Measurements from ENCODE around the gene SPAG8. TPM values are rescaled to one million over a fixed set of nuclear protein-coding genes. Genes with fewer than 3 reads are reported as not detected.

SPAG8 gene
- total and polyA plus RNA-seq, 10 of the 15 experiments (the other 5 are each of a cell fraction or from before 2014, with no cell fraction given), result 0.40 to 1.1 (median 0.72) TPM

DNA sequence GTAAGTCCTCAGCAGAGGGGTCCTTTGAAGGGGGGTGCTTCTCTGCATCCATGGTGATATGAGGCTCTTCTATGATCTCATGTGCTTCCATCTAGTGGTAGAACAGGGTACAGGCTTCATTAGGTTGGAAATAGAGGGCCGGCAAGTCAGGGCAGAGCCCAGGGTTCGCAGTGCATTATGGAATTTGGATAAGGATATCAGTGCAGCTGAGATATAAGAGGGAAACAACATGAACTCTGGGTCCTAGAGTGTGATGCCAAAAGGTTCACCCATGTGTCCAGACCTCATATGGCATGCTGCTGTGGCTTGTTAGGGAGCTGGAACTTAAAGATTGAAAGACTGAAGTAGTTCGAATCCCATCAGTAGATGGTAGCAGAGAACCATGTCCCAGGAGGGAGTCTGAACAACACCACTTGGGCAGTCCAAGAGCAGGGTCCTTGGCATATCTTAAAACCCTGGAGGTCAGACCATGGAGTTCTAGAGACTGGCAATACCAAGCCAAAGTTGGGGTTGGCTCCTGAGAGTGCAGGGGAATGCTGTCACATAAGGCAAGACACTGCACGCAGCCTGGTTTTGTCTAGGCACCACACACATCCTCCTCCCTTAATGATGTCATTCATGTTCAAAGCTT, 14.1 kb upstream of the SPAG8 start (continued):
- TF ChIP-seq, protein P1, sequence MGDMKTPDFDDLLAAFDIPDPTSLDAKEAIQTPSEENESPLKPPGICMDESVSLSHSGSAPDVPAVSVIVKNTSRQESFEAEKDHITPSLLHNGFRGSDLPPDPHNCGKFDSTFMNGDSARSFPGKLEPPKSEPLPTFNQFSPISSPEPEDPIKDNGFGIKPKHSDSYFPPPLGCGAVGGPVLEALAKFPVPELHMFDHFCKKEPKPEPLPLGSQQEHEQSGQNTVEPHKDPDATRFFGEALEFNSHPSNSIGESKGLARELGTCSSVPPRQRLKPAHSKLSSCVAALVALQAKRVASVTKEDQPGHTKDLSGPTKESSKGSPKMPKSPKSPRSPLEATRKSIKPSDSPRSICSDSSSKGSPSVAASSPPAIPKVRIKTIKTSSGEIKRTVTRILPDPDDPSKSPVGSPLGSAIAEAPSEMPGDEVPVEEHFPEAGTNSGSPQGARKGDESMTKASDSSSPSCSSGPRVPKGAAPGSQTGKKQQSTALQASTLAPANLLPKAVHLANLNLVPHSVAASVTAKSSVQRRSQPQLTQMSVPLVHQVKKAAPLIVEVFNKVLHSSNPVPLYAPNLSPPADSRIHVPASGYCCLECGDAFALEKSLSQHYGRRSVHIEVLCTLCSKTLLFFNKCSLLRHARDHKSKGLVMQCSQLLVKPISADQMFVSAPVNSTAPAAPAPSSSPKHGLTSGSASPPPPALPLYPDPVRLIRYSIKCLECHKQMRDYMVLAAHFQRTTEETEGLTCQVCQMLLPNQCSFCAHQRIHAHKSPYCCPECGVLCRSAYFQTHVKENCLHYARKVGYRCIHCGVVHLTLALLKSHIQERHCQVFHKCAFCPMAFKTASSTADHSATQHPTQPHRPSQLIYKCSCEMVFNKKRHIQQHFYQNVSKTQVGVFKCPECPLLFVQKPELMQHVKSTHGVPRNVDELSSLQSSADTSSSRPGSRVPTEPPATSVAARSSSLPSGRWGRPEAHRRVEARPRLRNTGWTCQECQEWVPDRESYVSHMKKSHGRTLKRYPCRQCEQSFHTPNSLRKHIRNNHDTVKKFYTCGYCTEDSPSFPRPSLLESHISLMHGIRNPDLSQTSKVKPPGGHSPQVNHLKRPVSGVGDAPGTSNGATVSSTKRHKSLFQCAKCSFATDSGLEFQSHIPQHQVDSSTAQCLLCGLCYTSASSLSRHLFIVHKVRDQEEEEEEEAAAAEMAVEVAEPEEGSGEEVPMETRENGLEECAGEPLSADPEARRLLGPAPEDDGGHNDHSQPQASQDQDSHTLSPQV (IDR thresholded peaks at IDR 0.05), result no peak
- no peak for TF ChIP-seq ETV6 (conservative IDR thresholded peaks at IDR 0.05 in 1 of 2, IDR thresholded peaks at IDR 0.05 in 1 of 2; ENCODE audit: borderline replicate concordance in 1 of 2, low read depth in 1 of 2)
- TF ChIP-seq ZBTB33 (IDR thresholded peaks at IDR 0.05), result 0 out of 2 replicates have a peak, but pooled peaks have one; percentile 22
- TF ChIP-seq YY1 (IDR thresholded peaks at IDR 0.05; ENCODE audit: low read depth, low read length), result peak; percentile 40; the same call in 1 of the 2 replicates
- TF ChIP-seq, protein P2, sequence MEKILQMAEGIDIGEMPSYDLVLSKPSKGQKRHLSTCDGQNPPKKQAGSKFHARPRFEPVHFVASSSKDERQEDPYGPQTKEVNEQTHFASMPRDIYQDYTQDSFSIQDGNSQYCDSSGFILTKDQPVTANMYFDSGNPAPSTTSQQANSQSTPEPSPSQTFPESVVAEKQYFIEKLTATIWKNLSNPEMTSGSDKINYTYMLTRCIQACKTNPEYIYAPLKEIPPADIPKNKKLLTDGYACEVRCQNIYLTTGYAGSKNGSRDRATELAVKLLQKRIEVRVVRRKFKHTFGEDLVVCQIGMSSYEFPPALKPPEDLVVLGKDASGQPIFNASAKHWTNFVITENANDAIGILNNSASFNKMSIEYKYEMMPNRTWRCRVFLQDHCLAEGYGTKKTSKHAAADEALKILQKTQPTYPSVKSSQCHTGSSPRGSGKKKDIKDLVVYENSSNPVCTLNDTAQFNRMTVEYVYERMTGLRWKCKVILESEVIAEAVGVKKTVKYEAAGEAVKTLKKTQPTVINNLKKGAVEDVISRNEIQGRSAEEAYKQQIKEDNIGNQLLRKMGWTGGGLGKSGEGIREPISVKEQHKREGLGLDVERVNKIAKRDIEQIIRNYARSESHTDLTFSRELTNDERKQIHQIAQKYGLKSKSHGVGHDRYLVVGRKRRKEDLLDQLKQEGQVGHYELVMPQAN (conservative IDR thresholded peaks at IDR 0.05), result no peak
- no peak for TF ChIP-seq RFX5 (IDR thresholded peaks at IDR 0.05; ENCODE audit: low read depth, low read length)
- TF ChIP-seq, protein P3, sequence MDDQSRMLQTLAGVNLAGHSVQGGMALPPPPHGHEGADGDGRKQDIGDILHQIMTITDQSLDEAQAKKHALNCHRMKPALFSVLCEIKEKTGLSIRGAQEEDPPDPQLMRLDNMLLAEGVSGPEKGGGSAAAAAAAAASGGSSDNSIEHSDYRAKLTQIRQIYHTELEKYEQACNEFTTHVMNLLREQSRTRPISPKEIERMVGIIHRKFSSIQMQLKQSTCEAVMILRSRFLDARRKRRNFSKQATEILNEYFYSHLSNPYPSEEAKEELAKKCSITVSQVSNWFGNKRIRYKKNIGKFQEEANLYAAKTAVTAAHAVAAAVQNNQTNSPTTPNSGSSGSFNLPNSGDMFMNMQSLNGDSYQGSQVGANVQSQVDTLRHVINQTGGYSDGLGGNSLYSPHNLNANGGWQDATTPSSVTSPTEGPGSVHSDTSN (IDR thresholded peaks at IDR 0.05; ENCODE audit: insufficient replicate concordance, low read depth, low read length), result no peak
- no peak for TF ChIP-seq FOXM1 (IDR thresholded peaks at IDR 0.05; ENCODE audit: low read depth, low read length)
- no peak for TF ChIP-seq TBL1XR1 (IDR thresholded peaks at IDR 0.05; ENCODE audit: low read depth, low read length)
- no peak for TF ChIP-seq POU2F2 (IDR thresholded peaks at IDR 0.05; ENCODE audit: borderline replicate concordance, low read depth, low read length)
- no peak for TF ChIP-seq BACH1 (IDR thresholded peaks at IDR 0.05; ENCODE audit: borderline replicate concordance)
- no peak for TF ChIP-seq WRNIP1 (IDR thresholded peaks at IDR 0.05; ENCODE audit: borderline replicate concordance, low read depth, low read length)
- no peak for TF ChIP-seq FOXK2 (IDR thresholded peaks at IDR 0.05)
- TF ChIP-seq TCF12 (IDR thresholded peaks at IDR 0.05; ENCODE audit: low read depth, low read length), result no peak
- TF ChIP-seq SIN3A (IDR thresholded peaks at IDR 0.05; ENCODE audit: low read depth, low read length), result no peak
- TF ChIP-seq TCF7 (IDR thresholded peaks at IDR 0.05; ENCODE audit: borderline replicate concordance), result no peak
- no peak for TF ChIP-seq NR2C2 (IDR thresholded peaks at IDR 0.05; ENCODE audit: borderline replicate concordance, control insufficient read depth, insufficient read length, low read depth)
- TF ChIP-seq CEBPB (IDR thresholded peaks at IDR 0.05; ENCODE audit: borderline replicate concordance in 1 of 2, low read depth in 2 of 2, low read length in 2 of 2), result no peak

Data from GM12878 (cell line).